ENCODE measurements around the gene RFXAP.

- no peak for TF ChIP-seq EZH2 (IDR thresholded peaks at IDR 0.05; ENCODE audit: insufficient read depth, poor library complexity, severe bottlenecking)
- TF ChIP-seq EZH2phosphoT487 (IDR thresholded peaks at IDR 0.05; ENCODE audit: insufficient read depth, low read depth), result no peak
These were observed 56.4 kb downstream of the RFXAP start for GRCh38 chr13:36875431-36875830.

Data from GM23248 (cell line).